ENCODE results near the gene CDH24. TPM values are rescaled to one million over a fixed set of nuclear protein-coding genes. Genes with fewer than 3 reads are reported as not detected.

The CDH24 gene
- total RNA-seq, 1 experiment from 2014 or later = 9.0 TPM

- CTCF ChIA-PET = no interaction called here
- in situ Hi-C loops (cut with HindIII; ENCODE audit: low pct_unique_long_range_greater_than_20kb, low sequenced_read_pairs) (no loop called here), intact Hi-C loops (cut with micrococcal nuclease; ENCODE audit: unreplicated experiment) (no loop called here)
- DNase-seq (ENCODE audit: low read depth, low spot score) (no peak), ATAC-seq (no peak)
- BruUV-seq (replicated peaks) = no TSS peak
- Histone ChIP-seq H3K4me1 (ENCODE audit: control insufficient read depth, insufficient read depth, low read length) (peaks cover 16% of the 10 kb centered on the region), H3K36me3 (ENCODE audit: control insufficient read depth, insufficient read depth, low read length) (peaks cover 13% of the 10 kb centered on the region), H3K9me3 (ENCODE audit: control insufficient read depth, insufficient read depth, low read depth, low read length) (no peaks in the 10 kb centered on the region), H3K27me3 (ENCODE audit: control insufficient read depth, insufficient read depth, low read length) (no peaks in the 10 kb centered on the region), H3K27ac (ENCODE audit: low read length) (no peak overlapping the region), H3K4me3 (ENCODE audit: low read depth in 2 of 2, low read length in 2 of 2) (no peak overlapping the region)
- TF ChIP-seq SIN3A (IDR thresholded peaks at IDR 0.05; ENCODE audit: borderline replicate concordance, insufficient read depth, low read depth, low read length) (no peak), REST (IDR thresholded peaks at IDR 0.05; ENCODE audit: insufficient read depth in 1 of 2, low read depth in 2 of 2, low read length in 1 of 2) (no peak), POLR2AphosphoS5 (IDR thresholded peaks at IDR 0.05; ENCODE audit: low read depth, low read length) (no peak), TCF7L2 (IDR thresholded peaks at IDR 0.05; ENCODE audit: low read depth, low read length) (no peak), CTCF (IDR thresholded peaks at IDR 0.05) (no peak)
- POLR2A ChIA-PET = interaction anchor here (0.5 kb wide), 1 partner anchor 97 kb away, joined by 4 read pairs; no protein-coding TSS in a partner anchor
Measured at GRCh38 chr14:23097786-23098185, 40.5 kb upstream of the CDH24 start.

- ATAC-seq (peak; percentile 93), DNase-seq (ENCODE audit: low read depth, low spot score) (peak; percentile 99)
- ChIA-PET CTCF (interaction anchor here (0.6 to 2.8 kb wide), 8 partner anchors 13 to 124 kb away, joined by 3 to 28 read pairs (median 4); no protein-coding TSS in a partner anchor), POLR2A (interaction anchor here (0.6 to 1.6 kb wide), 3 partner anchors 27 to 133 kb away, joined by 6 to 20 read pairs (median 13); no protein-coding TSS in a partner anchor)
- TF ChIP-seq POLR2AphosphoS5 (IDR thresholded peaks at IDR 0.05; ENCODE audit: low read depth, low read length) (no peak; the same call in 1 of the 2 replicates), SIN3A (IDR thresholded peaks at IDR 0.05; ENCODE audit: borderline replicate concordance, insufficient read depth, low read depth, low read length) (0 out of 2 replicates have a peak, but pooled peaks have one; percentile 39)
- in situ Hi-C loops (cut with HindIII; ENCODE audit: low pct_unique_long_range_greater_than_20kb, low sequenced_read_pairs) (no loop called here), intact Hi-C loops (cut with micrococcal nuclease; ENCODE audit: unreplicated experiment) (no loop called here)
- Histone ChIP-seq H3K4me3 (ENCODE audit: low read depth in 2 of 2, low read length in 2 of 2) (peak within 1 kb of the TSS; percentile 88 to 90), H3K27ac (ENCODE audit: low read length) (peak within 1 kb of the TSS; percentile 96), H3K27me3 (ENCODE audit: control insufficient read depth, insufficient read depth, low read length) (no peaks in the 10 kb centered on the region), H3K36me3 (ENCODE audit: control insufficient read depth, insufficient read depth, low read length) (peaks cover 26% of the 10 kb centered on the region), H3K4me1 (ENCODE audit: control insufficient read depth, insufficient read depth, low read length) (peaks cover 16% of the 10 kb centered on the region), H3K9me3 (ENCODE audit: control insufficient read depth, insufficient read depth, low read depth, low read length) (no peaks in the 10 kb centered on the region)
- BruUV-seq (replicated peaks) = TSS peak; percentile 87
Measured at GRCh38 chr14:23095196-23096108, 38.1 kb upstream of the CDH24 start, which contains the start of gene C14orf119. TSS of gene C14orf119 (plus strand) at chr14:23095505. CDS start at chr14:23097659, 2,154 bp downstream.
